SK-N-SH (cell line): ENCODE data around the gene LPCAT1.

ENCODE experiments used
- CHD2 ChIP-seq: fragments of 150-350 bp; IDR thresholded peaks from 2 replicates; pipeline ENCODE4 v1.6.1; 2018; ENCODE audit warnings: low read length; ENCODE audit not compliant: partially characterized antibody
- CTCF ChIP-seq: fragments of 200-600 bp; sonication (generic); IDR thresholded peaks from 2 replicates; pipeline ENCODE4 v1.6.1; 2017; ENCODE audit warnings: antibody characterized with exemption, mild to moderate bottlenecking, moderate library complexity
- EP300 ChIP-seq, 2 experiments: IDR thresholded peaks; 2 replicates each; pipeline versions ENCODE4 v1.4.0 to v1.6.1; 2012; ENCODE audit warnings: borderline replicate concordance in 1 of 2, low read depth in 1 of 2, low read length in 1 of 2
- POLR2AphosphoS5 ChIP-seq: IDR thresholded peaks from 2 replicates; pipeline ENCODE4 v1.6.1; 2012; ENCODE audit warnings: low read depth, low read length
- RAD21 ChIP-seq: IDR thresholded peaks from 2 replicates; pipeline ENCODE4 v1.6.1; 2012; ENCODE audit warnings: mild to moderate bottlenecking, low read length
- RCOR1 ChIP-seq: fragments of 150-350 bp; IDR thresholded peaks from 2 replicates; pipeline ENCODE4 v1.6.1; 2017; ENCODE audit warnings: antibody characterized with exemption, low read length
- REST ChIP-seq: IDR thresholded peaks from 2 replicates; pipeline ENCODE4 v1.6.1; 2012; ENCODE audit warnings: mild to moderate bottlenecking, low read depth, low read length, moderate library complexity
- SMC3 ChIP-seq: IDR thresholded peaks from 2 replicates; pipeline ENCODE4 v1.6.1; 2012; ENCODE audit warnings: low read depth, low read length, improper control_type of control experiment
- TAF1 ChIP-seq: IDR thresholded peaks from 2 replicates; pipeline ENCODE4 v1.6.1; 2012; ENCODE audit warnings: low read depth, mild to moderate bottlenecking, low read length, moderate library complexity, borderline replicate concordance
- USF1 ChIP-seq: IDR thresholded peaks from 2 replicates; pipeline ENCODE4 v1.4.0; 2012; ENCODE audit warnings: low read depth, borderline replicate concordance

- TF ChIP-seq TAF1 = no peak
- no peak for TF ChIP-seq REST
- no peak for TF ChIP-seq CTCF
- no peak for TF ChIP-seq RCOR1
- no peak for TF ChIP-seq USF1
- no peak for TF ChIP-seq POLR2AphosphoS5
- no peak for TF ChIP-seq EP300 (IDR thresholded peaks at IDR 0.05; ENCODE audit: borderline replicate concordance in 1 of 2, low read depth in 1 of 2, low read length in 1 of 2)
- no peak for TF ChIP-seq CHD2
- no peak for TF ChIP-seq RAD21
- TF ChIP-seq SMC3 = no peak
Observed at GRCh38 chr5:1517838-1518237, 5.9 kb downstream of the LPCAT1 start.
